Kidney (tissue), 14 donors: ENCODE results near the gene CMIP. TPM values are rescaled to one million over a fixed set of nuclear protein-coding genes. Genes with fewer than 3 reads are reported as not detected.

Experiments
- DNase-seq, 5 donors: peaks; one replicate each; pipeline ENCODE4 v3.0.0-alpha.2; 2013 to 2020
- FAIRE-seq: peaks from 2 replicates; lab custom pipeline; 2012; peaks lifted over from hg19 to GRCh38; lab: Jason Lieb, UNC
- H3K27ac ChIP-seq, 2 donors: one replicate each; pipeline ENCODE4 v1.7.0; 2013; ENCODE audit warnings: low read depth in 2 of 2, low read length in 2 of 2, inconsistent platforms in 1 of 2
- H3K27me3 ChIP-seq: one replicate; pipeline ENCODE4 v1.7.1; 2013; ENCODE audit warnings: low read length, inconsistent platforms; ENCODE audit not compliant: control insufficient read depth, insufficient read depth
- H3K36me3 ChIP-seq, 3 donors: one replicate each; pipeline versions ENCODE4 v1.7.0 to v1.7.1; 2013; ENCODE audit warnings: low read length in 3 of 3, control low read depth in 1 of 3, inconsistent platforms in 1 of 3; ENCODE audit not compliant: insufficient read depth in 3 of 3, control insufficient read depth in 2 of 3
- H3K4me1 ChIP-seq, 3 donors: one replicate each; pipeline versions ENCODE4 v1.7.0 to v1.7.1; 2013; ENCODE audit warnings: low read length in 3 of 3, inconsistent platforms in 1 of 3, low read depth in 1 of 3; ENCODE audit not compliant: control insufficient read depth in 2 of 3, insufficient read depth in 2 of 3
- H3K4me3 ChIP-seq, 3 donors: one replicate each; pipeline versions ENCODE4 v1.7.0 to v1.8.1; 2013; ENCODE audit warnings: low read length in 3 of 3, control low read depth in 1 of 3, inconsistent platforms in 1 of 3
- H3K9ac ChIP-seq, 3 donors: one replicate each; pipeline versions ENCODE4 v1.7.0 to v1.7.1; 2013; ENCODE audit warnings: low read length in 3 of 3, control low read depth in 1 of 3, inconsistent platforms in 1 of 3
- H3K9me3 ChIP-seq, 3 donors: one replicate each; pipeline versions ENCODE4 v1.7.0 to v1.7.1; 2013; ENCODE audit warnings: low read length in 3 of 3, control low read depth in 1 of 3, inconsistent platforms in 1 of 3; ENCODE audit not compliant: control insufficient read depth in 2 of 3, insufficient read depth in 1 of 3
- CTCF ChIP-seq: IDR thresholded peaks from 3 replicates; pipeline ENCODE4 v1.5.1; 2012; ENCODE audit warnings: mild to moderate bottlenecking, moderate library complexity, borderline replicate concordance; ENCODE audit not compliant: insufficient read depth; ENCODE audit errors: extremely low read depth
- intact Hi-C: fragments of 100-400 bp; cut with DNase I; formaldehyde crosslinking; loops from one replicate; pipeline ENCODE4 v1.11.1; 2022
- polyA plus RNA-seq: library from polyadenylated mRNA; stranded (reverse); fragments of 350-450 nt; fragmentation: Illumina TruSeq; extraction: RNeasy Lipid Tissue Mini Kit (QIAGEN cat#74804); gene quantifications from one replicate; pipeline ENCODE4 v1.2.3, GENCODE V29; 2014; ENCODE audit warnings: low read depth, low replicate concordance; ENCODE audit not compliant: insufficient read depth
- total RNA-seq: library from RNA; stranded (reverse); fragmentation: NEBNext Ultra II Directional; extraction: Animal tissue kit (Norgen Biotek cat#: 25700); gene quantifications from one replicate; pipeline ENCODE4 v1.2.1, GENCODE V29; 2021
- donor health status: control.
- donor health status: control.
- donor health status: control.
- donor health status: control.
- donor health status: control.
- donor health status: DM: yes; HTN: yes; CAD: no.
- donor health status: Normal renal cell carcinoma (clear cell type).

CMIP gene
- total and polyA plus RNA-seq, 2 donors from 2014 or later: 16.6 to 65.7 TPM

DNA sequence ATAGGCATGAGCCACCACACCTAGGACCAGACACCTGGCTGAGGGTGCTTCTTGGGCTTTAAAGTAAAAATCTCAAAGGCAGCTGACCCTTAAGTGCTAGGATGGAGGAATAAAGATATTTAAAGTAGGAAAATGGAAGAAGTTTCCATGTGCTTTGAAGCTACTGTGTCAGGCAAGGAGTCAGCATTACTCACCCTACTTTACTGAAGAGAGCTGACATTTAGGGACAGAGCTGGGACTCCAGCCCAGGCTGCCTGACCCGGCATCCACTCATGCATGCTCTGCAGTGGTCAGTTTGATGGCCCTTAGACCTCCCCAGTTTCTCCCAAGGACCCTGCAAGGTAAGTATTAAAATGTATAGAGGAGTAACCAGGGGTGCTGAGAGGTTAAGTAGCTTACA is 209.7 kb downstream of the CMIP start:
- H3K27ac ChIP-seq: no peak overlapping the region

DNA sequence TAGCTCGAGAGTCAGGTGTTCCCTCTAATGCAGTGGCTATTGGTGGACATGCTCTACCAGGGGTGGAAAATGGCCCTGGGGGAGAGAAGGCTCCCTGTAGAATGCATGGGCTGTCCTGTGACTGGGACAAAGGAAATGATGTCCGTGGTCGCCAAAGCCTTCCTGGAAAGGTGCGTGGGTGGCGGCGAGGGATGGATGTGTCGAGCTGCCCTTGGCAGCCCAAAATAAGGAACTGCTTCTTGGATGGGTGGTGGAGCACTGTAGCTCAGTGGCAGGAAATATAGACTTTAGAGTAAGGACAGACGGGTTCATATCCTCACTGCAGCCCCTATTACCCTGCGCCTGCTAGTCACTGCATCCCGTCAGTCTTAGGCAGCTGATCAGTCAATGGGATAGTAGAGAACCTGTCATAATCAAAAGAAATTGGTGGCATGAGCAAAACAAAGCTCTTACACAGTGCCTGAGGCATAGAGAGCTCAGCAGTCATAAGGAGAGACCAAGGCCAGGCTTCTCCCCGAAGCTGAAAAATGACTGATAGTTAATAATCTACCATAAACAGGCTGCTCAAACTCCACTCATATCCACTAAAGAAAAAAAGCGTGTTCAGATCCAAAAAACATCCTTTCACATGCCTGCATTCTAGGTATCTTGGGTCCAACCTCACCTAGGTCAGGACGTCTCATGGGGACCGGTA is 211.0 kb downstream of the CMIP start:
- Histone ChIP-seq H3K9ac (no peak overlapping the region), H3K9me3 (no peaks in the 10 kb centered on the region), H3K27me3 (no peaks in the 10 kb centered on the region), H3K4me1 (peaks cover 5 to 16% (median 14%) of the 10 kb centered on the region in 3 donors), H3K4me3 (no peak overlapping the region), H3K27ac (no peak overlapping the region), H3K36me3 (peaks cover 0 to 23% (median 2%) of the 10 kb centered on the region in 3 donors)
- FAIRE-seq (no peak), DNase-seq (no peak)
- intact Hi-C loops: no loop called here
- TF ChIP-seq CTCF: no peak

More for the DNA sequence above, 209.7 kb downstream of the CMIP start:
- DNase-seq (no peak), FAIRE-seq (no peak)
- H3K9ac ChIP-seq: no peak overlapping the region
- no peaks in the 10 kb centered on the region for H3K27me3 ChIP-seq
- no peak overlapping the region for H3K4me3 ChIP-seq
- no peaks in the 10 kb centered on the region for H3K9me3 ChIP-seq
- H3K4me1 ChIP-seq: peaks cover 11 to 25% (median 14%) of the 10 kb centered on the region in 3 donors
- intact Hi-C loops: no loop called here
- peaks cover 0 to 22% (median 2%) of the 10 kb centered on the region in 3 donors for H3K36me3 ChIP-seq
- TF ChIP-seq CTCF: no peak

GRCh38 chr16:81657224-81657623 is 212.6 kb downstream of the CMIP start:
- no peak for FAIRE-seq
- intact Hi-C loops: no loop called here
- H3K9ac ChIP-seq: no peak overlapping the region
- DNase-seq: no peak
- no peaks in the 10 kb centered on the region for H3K27me3 ChIP-seq
- H3K36me3 ChIP-seq: peaks cover 0 to 29% (median 9%) of the 10 kb centered on the region in 3 donors
- peaks cover 0 to 12% (median 11%) of the 10 kb centered on the region in 3 donors for H3K4me1 ChIP-seq
- no peak overlapping the region for H3K27ac ChIP-seq
- no peak for TF ChIP-seq CTCF
- no peaks in the 10 kb centered on the region for H3K9me3 ChIP-seq
- H3K4me3 ChIP-seq: no peak overlapping the region

- Histone ChIP-seq H3K9ac (no peak overlapping the region), H3K27me3 (no peaks in the 10 kb centered on the region), H3K9me3 (no peaks in the 10 kb centered on the region), H3K4me1 (peaks cover 0 to 12% (median 11%) of the 10 kb centered on the region in 3 donors), H3K36me3 (peaks cover 0 to 29% (median 9%) of the 10 kb centered on the region in 3 donors), H3K4me3 (no peak overlapping the region), H3K27ac (no peak overlapping the region)
- no peak for DNase-seq
- FAIRE-seq: no peak
- intact Hi-C loops: no loop called here
- TF ChIP-seq CTCF: no peak
Measured at GRCh38 chr16:81657781-81658180, 213.2 kb downstream of the CMIP start.
